Measurements from ENCODE around the gene HCRTR1.

HCRTR1 gene

GRCh38 chr1:31669786-31670592 lies 52.5 kb downstream of the HCRTR1 start:
- peak; percentile 70 for DNase-seq

GRCh38 chr1:31670593-31670964 lies 53.1 kb downstream of the HCRTR1 start:
- no peak for DNase-seq

GRCh38 chr1:31671147-31671546 lies 53.7 kb downstream of the HCRTR1 start:
- no peak for DNase-seq

- DNase-seq: no peak
Observed at GRCh38 chr1:31671561-31672201, 54.2 kb downstream of the HCRTR1 start.

- no peak for DNase-seq
Observed at GRCh38 chr1:31672986-31673385, 55.5 kb downstream of the HCRTR1 start.

- no peak for DNase-seq
Observed at GRCh38 chr1:31673433-31673832, 55.9 kb downstream of the HCRTR1 start.

- no peak for DNase-seq
Observed at GRCh38 chr1:31674626-31675025, 57.1 kb downstream of the HCRTR1 start.

- no peak for DNase-seq
Observed at GRCh38 chr1:31675161-31675560, 57.7 kb downstream of the HCRTR1 start.

- no peak for DNase-seq
Observed at GRCh38 chr1:31675756-31676155, 58.3 kb downstream of the HCRTR1 start.

Data from NCI-H2081 treated with DMSO at 0.1 percent for 48 hours (cell line).